Stimulated activated CD8-positive, alpha-beta memory T cell treated with anti-CD3 and anti-CD28 coated beads, Interleukin-4, amount 100 ng/mL, for 24 hours (primary cell): ENCODE measurements around the gene ABCA13.

Experiments used
- DNase-seq: peaks from one replicate; pipeline ENCODE4 v3.0.0-alpha.2; 2020; ENCODE audit warnings: low read depth

Gene ABCA13

GRCh38 chr7:48245751-48246472, 74.7 kb downstream of the ABCA13 start:
- no peak for DNase-seq

GRCh38 chr7:48249166-48249565, 77.9 kb downstream of the ABCA13 start:
- DNase-seq = no peak

- no peak for DNase-seq
These were observed 79.2 kb downstream of the ABCA13 start for GRCh38 chr7:48250441-48250951.

GRCh38 chr7:48251766-48252165, 80.5 kb downstream of the ABCA13 start:
- DNase-seq = no peak

GRCh38 chr7:48252995-48253394, 81.7 kb downstream of the ABCA13 start:
- no peak for DNase-seq

- DNase-seq = no peak
These were observed 83.8 kb downstream of the ABCA13 start for GRCh38 chr7:48255046-48255445.

- DNase-seq = no peak
These were observed 88.4 kb downstream of the ABCA13 start for GRCh38 chr7:48259463-48260280.

GRCh38 chr7:48261696-48262095, 90.4 kb downstream of the ABCA13 start:
- no peak for DNase-seq

- DNase-seq = no peak
These were observed 91.5 kb downstream of the ABCA13 start for GRCh38 chr7:48262606-48263310.

- DNase-seq = no peak
These were observed 92.0 kb downstream of the ABCA13 start for GRCh38 chr7:48263311-48263650.

- no peak for DNase-seq
These were observed 97.8 kb downstream of the ABCA13 start for GRCh38 chr7:48269066-48269465.

GRCh38 chr7:48274662-48275061, 103.4 kb downstream of the ABCA13 start:
- DNase-seq = no peak

GRCh38 chr7:48279420-48279819, 108.2 kb downstream of the ABCA13 start:
- no peak for DNase-seq

GRCh38 chr7:48280100-48280499, 108.8 kb downstream of the ABCA13 start:
- DNase-seq = no peak

GRCh38 chr7:48285373-48285772, 114.1 kb downstream of the ABCA13 start:
- DNase-seq = no peak

GRCh38 chr7:48286836-48287235, 115.6 kb downstream of the ABCA13 start:
- no peak for DNase-seq

- no peak for DNase-seq
These were observed 118.4 kb downstream of the ABCA13 start for GRCh38 chr7:48289656-48290055.

- no peak for DNase-seq
These were observed 121.7 kb downstream of the ABCA13 start for GRCh38 chr7:48292949-48293348.

- DNase-seq = no peak
These were observed 124.2 kb downstream of the ABCA13 start for GRCh38 chr7:48295296-48295971.

- DNase-seq = no peak
These were observed 125.7 kb downstream of the ABCA13 start for GRCh38 chr7:48296966-48297365.

GRCh38 chr7:48298779-48299178, 127.5 kb downstream of the ABCA13 start:
- DNase-seq = no peak

- DNase-seq = peak; percentile 7
These were observed 128.4 kb downstream of the ABCA13 start for GRCh38 chr7:48299580-48300169.
